GM11168 (cell line): Measurements from ENCODE around the gene UBL4B.

Experiments
- in situ Hi-C: fragments of 300-500 bp; cut with MboI; formaldehyde crosslinking; loops from one replicate; pipeline ENCODE4 v1.12.0; 2022; ENCODE audit warnings: low sequenced_read_pairs; ENCODE audit not compliant: unreplicated experiment

UBL4B gene

GRCh38 chr1:110151175-110151669 is 39.0 kb downstream of the UBL4B start:
- in situ Hi-C loops, result no loop called here

DNA sequence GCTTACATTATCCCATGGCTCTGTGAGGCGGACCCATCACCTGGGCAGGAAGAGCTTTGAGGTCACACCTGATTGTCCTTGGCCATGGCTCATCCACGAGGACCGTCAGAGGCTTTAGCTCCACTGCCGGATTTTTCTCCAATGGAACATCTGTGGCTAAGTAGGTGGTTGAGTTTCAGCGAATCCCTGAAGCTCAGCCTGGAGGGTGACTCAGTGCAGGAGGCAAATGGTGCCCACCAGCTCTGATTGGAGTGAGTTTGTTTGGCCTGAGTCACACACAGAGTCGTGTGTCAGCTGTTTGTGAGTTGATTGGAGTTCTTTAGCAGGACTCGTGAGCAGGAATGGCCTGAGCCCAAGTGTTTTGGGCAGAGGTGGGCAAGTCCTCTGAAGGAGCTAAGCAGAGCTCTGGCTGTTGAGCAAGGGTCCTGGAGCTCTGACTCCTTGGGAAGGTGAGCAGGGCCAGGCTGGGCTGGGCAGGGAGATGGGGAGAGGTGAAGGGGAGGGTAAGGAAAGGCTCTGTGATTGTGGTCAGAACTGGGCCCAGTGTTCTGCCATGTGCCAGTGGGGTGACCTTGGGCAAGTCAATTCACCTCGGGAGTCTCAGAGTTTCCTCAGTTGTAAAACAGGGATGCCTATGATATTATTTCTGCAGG is 40.0 kb downstream of the UBL4B start:
- in situ Hi-C loops, result no loop called here

GRCh38 chr1:110153407-110153950 is 41.2 kb downstream of the UBL4B start:
- in situ Hi-C loops, result no loop called here

- in situ Hi-C loops, result no loop called here
Observed at GRCh38 chr1:110155878-110156522, 43.8 kb downstream of the UBL4B start.

GRCh38 chr1:110158261-110158660 is 46.0 kb downstream of the UBL4B start:
- in situ Hi-C loops, result no loop called here

DNA sequence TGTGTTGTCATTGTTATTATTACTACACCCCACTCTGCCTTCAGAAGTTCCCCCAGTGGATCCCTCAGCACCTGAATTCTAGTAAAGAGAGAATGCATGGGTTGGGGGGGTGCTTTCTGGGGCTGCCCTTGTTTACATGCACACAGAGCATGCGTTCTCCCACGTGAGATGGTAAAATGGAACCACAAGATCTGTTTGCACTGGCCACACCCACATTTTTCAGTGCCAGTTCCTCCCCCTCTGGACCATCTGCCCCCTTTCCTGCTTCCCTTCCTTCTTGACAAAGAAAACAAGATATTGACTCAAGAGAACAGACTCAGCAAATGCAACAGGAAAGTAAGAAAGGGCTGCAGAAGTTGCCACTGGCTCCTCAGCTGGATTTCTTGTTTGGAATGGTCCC is 46.9 kb downstream of the UBL4B start:
- in situ Hi-C loops, result no loop called here

- in situ Hi-C loops, result no loop called here
Observed at GRCh38 chr1:110160538-110161100, 48.4 kb downstream of the UBL4B start.

DNA sequence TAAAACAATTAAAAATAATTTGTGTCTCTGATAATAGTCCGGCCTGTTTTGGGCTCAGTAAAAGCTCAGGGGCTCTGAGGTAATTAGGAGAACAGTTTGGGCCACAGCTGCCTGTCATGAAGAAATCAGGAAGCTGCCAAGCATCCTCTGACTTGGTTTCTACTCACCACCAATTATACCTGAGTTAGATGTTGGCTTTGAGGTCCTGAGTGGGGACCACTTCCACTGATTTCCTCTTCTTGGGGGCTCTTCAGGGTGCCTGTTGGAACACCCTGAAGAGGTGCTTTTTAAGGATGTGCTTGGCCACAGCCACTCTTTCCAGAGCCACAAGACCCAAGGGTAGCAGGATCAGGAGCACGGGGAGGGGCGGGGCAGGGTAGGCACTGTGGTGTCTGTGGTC is 48.9 kb downstream of the UBL4B start:
- in situ Hi-C loops, result no loop called here

- in situ Hi-C loops, result no loop called here
Observed at GRCh38 chr1:110161849-110162248, 49.6 kb downstream of the UBL4B start.
